Measurements from ENCODE around the gene MS4A3. TPM values are rescaled to one million over a fixed set of nuclear protein-coding genes. Genes with fewer than 3 reads are reported as not detected.

The MS4A3 gene
- total and polyA plus RNA-seq, 9 of the 15 experiments (the other 6 are each of a cell fraction or from before 2014, with no cell fraction given), result 3.4 to 94.5 (median 58.8) TPM

DNA sequence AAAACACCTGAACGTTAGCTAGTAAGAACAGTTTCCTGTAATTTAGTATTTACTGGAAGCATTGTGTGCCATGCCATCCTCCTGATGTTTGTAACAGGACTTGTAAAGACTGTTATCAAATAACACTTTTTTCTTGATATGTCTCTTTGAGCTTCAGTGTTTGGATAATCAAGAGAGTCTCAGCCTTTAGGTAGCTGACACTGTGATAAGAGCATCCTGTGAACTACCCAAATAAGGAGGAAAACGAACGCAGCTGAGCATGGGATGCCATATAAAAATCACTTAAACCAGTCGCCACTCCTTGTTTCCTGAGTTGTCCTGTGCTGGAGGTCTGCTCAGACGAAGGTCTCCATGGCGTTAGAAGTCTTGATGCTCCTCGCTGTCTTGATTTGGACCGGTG lies 16.4 kb upstream of the MS4A3 start, which contains the start of gene OOSP2 (continued):
- TF ChIP-seq, protein P1, sequence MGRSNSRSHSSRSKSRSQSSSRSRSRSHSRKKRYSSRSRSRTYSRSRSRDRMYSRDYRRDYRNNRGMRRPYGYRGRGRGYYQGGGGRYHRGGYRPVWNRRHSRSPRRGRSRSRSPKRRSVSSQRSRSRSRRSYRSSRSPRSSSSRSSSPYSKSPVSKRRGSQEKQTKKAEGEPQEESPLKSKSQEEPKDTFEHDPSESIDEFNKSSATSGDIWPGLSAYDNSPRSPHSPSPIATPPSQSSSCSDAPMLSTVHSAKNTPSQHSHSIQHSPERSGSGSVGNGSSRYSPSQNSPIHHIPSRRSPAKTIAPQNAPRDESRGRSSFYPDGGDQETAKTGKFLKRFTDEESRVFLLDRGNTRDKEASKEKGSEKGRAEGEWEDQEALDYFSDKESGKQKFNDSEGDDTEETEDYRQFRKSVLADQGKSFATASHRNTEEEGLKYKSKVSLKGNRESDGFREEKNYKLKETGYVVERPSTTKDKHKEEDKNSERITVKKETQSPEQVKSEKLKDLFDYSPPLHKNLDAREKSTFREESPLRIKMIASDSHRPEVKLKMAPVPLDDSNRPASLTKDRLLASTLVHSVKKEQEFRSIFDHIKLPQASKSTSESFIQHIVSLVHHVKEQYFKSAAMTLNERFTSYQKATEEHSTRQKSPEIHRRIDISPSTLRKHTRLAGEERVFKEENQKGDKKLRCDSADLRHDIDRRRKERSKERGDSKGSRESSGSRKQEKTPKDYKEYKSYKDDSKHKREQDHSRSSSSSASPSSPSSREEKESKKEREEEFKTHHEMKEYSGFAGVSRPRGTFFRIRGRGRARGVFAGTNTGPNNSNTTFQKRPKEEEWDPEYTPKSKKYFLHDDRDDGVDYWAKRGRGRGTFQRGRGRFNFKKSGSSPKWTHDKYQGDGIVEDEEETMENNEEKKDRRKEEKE (IDR thresholded peaks at IDR 0.05; ENCODE audit: borderline replicate concordance in 1 of 2, control insufficient read depth in 1 of 2, low read depth in 2 of 2, low read length in 1 of 2), result no peak
- no peak for TF ChIP-seq ILK (tag; IDR thresholded peaks at IDR 0.05; ENCODE audit: borderline replicate concordance, low read depth)
- TF ChIP-seq ESRRB (CRISPR knock-in tag; IDR thresholded peaks at IDR 0.05; ENCODE audit: borderline replicate concordance), result no peak
- no peak for TF ChIP-seq ZNF717 (CRISPR knock-in tag; IDR thresholded peaks at IDR 0.05)
- no peak for TF ChIP-seq CCAR2 (IDR thresholded peaks at IDR 0.05; ENCODE audit: low read depth, low read length)
- TF ChIP-seq DIDO1 (tag; IDR thresholded peaks at IDR 0.05; ENCODE audit: low read depth), result no peak
- TF ChIP-seq MYNN (IDR thresholded peaks at IDR 0.05), result no peak
- no peak for TF ChIP-seq MYNN (CRISPR knock-in tag; IDR thresholded peaks at IDR 0.05)
- TF ChIP-seq, protein P2, sequence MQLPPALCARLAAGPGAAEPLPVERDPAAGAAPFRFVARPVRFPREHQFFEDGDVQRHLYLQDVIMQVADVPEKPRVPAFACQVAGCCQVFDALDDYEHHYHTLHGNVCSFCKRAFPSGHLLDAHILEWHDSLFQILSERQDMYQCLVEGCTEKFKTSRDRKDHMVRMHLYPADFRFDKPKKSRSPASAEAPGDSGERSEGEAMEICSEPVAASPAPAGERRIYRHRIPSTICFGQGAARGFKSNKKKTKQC (CRISPR knock-in tag; IDR thresholded peaks at IDR 0.05), result no peak
- no peak for TF ChIP-seq E2F3 (CRISPR knock-in tag; IDR thresholded peaks at IDR 0.05)
- TF ChIP-seq MAFG (tag; conservative IDR thresholded peaks at IDR 0.05), result no peak

Data from K562 (cell line).